ENCODE results near the gene JMJD8. TPM values are rescaled to one million over a fixed set of nuclear protein-coding genes. Genes with fewer than 3 reads are reported as not detected.
A peak's percentile ranks its signal among the peaks of the same experiment; 100 is the strongest.
"Not testable (repeated sequence)": the region's sequence is repeated elsewhere in the genome, so short reads cannot be mapped to it uniquely, and the experiment has no call there.

Gene JMJD8
- total and polyA plus RNA-seq, 9 of the 15 experiments (the other 6 are each of a cell fraction or from before 2014, with no cell fraction given): 1.2 to 50.6 (median 29.3) TPM

DNA sequence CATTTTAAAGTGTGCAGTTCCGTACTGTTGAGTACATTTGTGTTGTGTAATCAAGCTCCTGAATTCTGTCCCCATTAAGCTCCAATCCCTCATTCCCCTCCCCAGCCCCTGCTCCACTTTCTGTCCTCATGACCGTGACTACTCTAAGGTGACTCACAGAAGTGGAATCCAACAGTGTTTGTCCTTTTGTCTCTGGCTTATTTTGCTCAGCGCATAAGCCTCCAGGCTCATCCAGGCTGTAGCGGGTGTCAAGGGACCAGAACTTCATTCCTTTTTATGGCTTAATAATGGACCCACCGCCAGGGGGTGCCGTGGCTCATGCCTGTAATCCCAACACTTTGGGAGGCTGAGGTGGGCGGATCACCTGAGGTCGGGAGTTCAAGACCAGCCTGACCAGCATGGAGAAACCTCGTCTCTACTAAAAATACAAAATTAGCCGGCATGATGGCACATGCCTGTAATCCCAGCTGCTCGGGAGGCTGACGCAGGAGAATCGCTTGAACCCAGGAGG lies 28.7 kb upstream of the JMJD8 start (continued):
- TF ChIP-seq RAD21 (CRISPR knock-in tag; conservative IDR thresholded peaks at IDR 0.05 in 1 of 2, IDR thresholded peaks at IDR 0.05 in 1 of 2) (peak; percentile 61 to 75), KDM1A (IDR thresholded peaks at IDR 0.05) (0 out of 4 replicates have a peak, but pooled peaks of 1 of the 2 experiments have one; percentile 7), EGR1 (conservative IDR thresholded peaks at IDR 0.05) (peak; percentile 94), STAG1 (CRISPR knock-in tag; IDR thresholded peaks at IDR 0.05; ENCODE audit: borderline replicate concordance) (peak; percentile 56; the same call in 1 of the 2 replicates), LCOR (CRISPR knock-in tag; IDR thresholded peaks at IDR 0.05) (peak; percentile 38; the same call in 1 of the 2 replicates), SMC3 (conservative IDR thresholded peaks at IDR 0.05; ENCODE audit: insufficient read depth, low read depth, low read length) (0 out of 2 replicates have a peak, but pooled peaks have one; percentile 20), CEBPB (tag; IDR thresholded peaks at IDR 0.05) (peak; percentile 71)
- TF ChIP-seq, protein P1, sequence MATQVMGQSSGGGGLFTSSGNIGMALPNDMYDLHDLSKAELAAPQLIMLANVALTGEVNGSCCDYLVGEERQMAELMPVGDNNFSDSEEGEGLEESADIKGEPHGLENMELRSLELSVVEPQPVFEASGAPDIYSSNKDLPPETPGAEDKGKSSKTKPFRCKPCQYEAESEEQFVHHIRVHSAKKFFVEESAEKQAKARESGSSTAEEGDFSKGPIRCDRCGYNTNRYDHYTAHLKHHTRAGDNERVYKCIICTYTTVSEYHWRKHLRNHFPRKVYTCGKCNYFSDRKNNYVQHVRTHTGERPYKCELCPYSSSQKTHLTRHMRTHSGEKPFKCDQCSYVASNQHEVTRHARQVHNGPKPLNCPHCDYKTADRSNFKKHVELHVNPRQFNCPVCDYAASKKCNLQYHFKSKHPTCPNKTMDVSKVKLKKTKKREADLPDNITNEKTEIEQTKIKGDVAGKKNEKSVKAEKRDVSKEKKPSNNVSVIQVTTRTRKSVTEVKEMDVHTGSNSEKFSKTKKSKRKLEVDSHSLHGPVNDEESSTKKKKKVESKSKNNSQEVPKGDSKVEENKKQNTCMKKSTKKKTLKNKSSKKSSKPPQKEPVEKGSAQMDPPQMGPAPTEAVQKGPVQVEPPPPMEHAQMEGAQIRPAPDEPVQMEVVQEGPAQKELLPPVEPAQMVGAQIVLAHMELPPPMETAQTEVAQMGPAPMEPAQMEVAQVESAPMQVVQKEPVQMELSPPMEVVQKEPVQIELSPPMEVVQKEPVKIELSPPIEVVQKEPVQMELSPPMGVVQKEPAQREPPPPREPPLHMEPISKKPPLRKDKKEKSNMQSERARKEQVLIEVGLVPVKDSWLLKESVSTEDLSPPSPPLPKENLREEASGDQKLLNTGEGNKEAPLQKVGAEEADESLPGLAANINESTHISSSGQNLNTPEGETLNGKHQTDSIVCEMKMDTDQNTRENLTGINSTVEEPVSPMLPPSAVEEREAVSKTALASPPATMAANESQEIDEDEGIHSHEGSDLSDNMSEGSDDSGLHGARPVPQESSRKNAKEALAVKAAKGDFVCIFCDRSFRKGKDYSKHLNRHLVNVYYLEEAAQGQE (IDR thresholded peaks at IDR 0.05; ENCODE audit: borderline replicate concordance): peak; percentile 62; the same call in 1 of the 2 replicates
- TF ChIP-seq, protein P1 (CRISPR knock-in tag; IDR thresholded peaks at IDR 0.05; ENCODE audit: low read depth): not testable (repeated sequence)
- TF ChIP-seq, protein P2, sequence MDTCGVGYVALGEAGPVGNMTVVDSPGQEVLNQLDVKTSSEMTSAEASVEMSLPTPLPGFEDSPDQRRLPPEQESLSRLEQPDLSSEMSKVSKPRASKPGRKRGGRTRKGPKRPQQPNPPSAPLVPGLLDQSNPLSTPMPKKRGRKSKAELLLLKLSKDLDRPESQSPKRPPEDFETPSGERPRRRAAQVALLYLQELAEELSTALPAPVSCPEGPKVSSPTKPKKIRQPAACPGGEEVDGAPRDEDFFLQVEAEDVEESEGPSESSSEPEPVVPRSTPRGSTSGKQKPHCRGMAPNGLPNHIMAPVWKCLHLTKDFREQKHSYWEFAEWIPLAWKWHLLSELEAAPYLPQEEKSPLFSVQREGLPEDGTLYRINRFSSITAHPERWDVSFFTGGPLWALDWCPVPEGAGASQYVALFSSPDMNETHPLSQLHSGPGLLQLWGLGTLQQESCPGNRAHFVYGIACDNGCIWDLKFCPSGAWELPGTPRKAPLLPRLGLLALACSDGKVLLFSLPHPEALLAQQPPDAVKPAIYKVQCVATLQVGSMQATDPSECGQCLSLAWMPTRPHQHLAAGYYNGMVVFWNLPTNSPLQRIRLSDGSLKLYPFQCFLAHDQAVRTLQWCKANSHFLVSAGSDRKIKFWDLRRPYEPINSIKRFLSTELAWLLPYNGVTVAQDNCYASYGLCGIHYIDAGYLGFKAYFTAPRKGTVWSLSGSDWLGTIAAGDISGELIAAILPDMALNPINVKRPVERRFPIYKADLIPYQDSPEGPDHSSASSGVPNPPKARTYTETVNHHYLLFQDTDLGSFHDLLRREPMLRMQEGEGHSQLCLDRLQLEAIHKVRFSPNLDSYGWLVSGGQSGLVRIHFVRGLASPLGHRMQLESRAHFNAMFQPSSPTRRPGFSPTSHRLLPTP (IDR thresholded peaks at IDR 0.05; ENCODE audit: borderline replicate concordance, extremely low read depth, insufficient read length): peak; percentile 10
- TF ChIP-seq, protein P3, sequence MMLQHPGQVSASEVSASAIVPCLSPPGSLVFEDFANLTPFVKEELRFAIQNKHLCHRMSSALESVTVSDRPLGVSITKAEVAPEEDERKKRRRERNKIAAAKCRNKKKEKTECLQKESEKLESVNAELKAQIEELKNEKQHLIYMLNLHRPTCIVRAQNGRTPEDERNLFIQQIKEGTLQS (IDR thresholded peaks at IDR 0.05): peak; percentile 57
- TF ChIP-seq, protein P3 (CRISPR knock-in tag; conservative IDR thresholded peaks at IDR 0.05): not testable (repeated sequence)

All from K562 (cell line).